Loucy (cell line): ENCODE measurements around the gene HPCA.

Experiments
- H2AFZ ChIP-seq: fragments of 200-600 bp; sonication (generic); 2 replicates; pipeline ENCODE4 v1.6.0; 2016; ENCODE audit warnings: antibody characterized with exemption, mild to moderate bottlenecking, low read length, moderate library complexity
- H3F3A ChIP-seq: fragments of 200-600 bp; 2 replicates; pipeline ENCODE4 v1.6.0; 2016; ENCODE audit warnings: antibody characterized with exemption, low read depth, mild to moderate bottlenecking
- H3K27me3 ChIP-seq: fragments of 200-600 bp; sonication (generic); 2 replicates; pipeline ENCODE4 v1.6.1; 2014; ENCODE audit warnings: low read length, mild to moderate bottlenecking; ENCODE audit not compliant: insufficient read depth, poor library complexity, severe bottlenecking
- H3K36me3 ChIP-seq: fragments of 200-600 bp; sonication (generic); 2 replicates; pipeline ENCODE4 v1.6.1; 2016; ENCODE audit warnings: low read length; ENCODE audit not compliant: insufficient read depth
- H3K4me1 ChIP-seq: fragments of 200-600 bp; sonication (generic); 2 replicates; pipeline ENCODE4 v1.5.1; 2014; ENCODE audit warnings: low read length, mild to moderate bottlenecking; ENCODE audit not compliant: insufficient read depth, poor library complexity, severe bottlenecking
- H3K4me2 ChIP-seq: fragments of 200-600 bp; sonication (generic); 2 replicates; pipeline ENCODE4 v1.6.0; 2014; ENCODE audit warnings: antibody characterized with exemption, low read length, low read depth, mild to moderate bottlenecking; ENCODE audit not compliant: poor library complexity, severe bottlenecking
- H3K4me3 ChIP-seq: fragments of 200-600 bp; sonication (generic); 2 replicates; pipeline ENCODE4 v1.5.1; 2014; ENCODE audit warnings: low read length, mild to moderate bottlenecking, mixed read lengths; ENCODE audit not compliant: poor library complexity, severe bottlenecking
- H3K79me2 ChIP-seq: fragments of 200-600 bp; sonication (generic); 2 replicates; pipeline ENCODE4 v1.6.1; 2014; ENCODE audit warnings: low read length; ENCODE audit not compliant: insufficient read depth
- H3K9ac ChIP-seq: fragments of 200-600 bp; sonication (generic); 2 replicates; pipeline ENCODE4 v1.6.0; 2014; ENCODE audit warnings: mild to moderate bottlenecking, low read depth, low read length, moderate library complexity; ENCODE audit not compliant: poor library complexity, severe bottlenecking
- H3K9me2 ChIP-seq: fragments of 200-600 bp; sonication (generic); replicated peaks from 2 replicates; pipeline ENCODE4 v1.6.1; 2016; ENCODE audit warnings: low read depth, low read length, mixed read lengths
- H3K9me3 ChIP-seq: fragments of 200-600 bp; sonication (generic); 2 replicates; pipeline ENCODE4 v1.6.1; 2014; ENCODE audit warnings: mild to moderate bottlenecking, antibody characterized with exemption, low read length, low read depth; ENCODE audit not compliant: insufficient read depth
- H4K20me1 ChIP-seq: fragments of 200-600 bp; sonication (generic); 2 replicates; pipeline ENCODE4 v1.6.0; 2014; ENCODE audit warnings: antibody characterized with exemption, low read length, mild to moderate bottlenecking; ENCODE audit not compliant: insufficient read depth, poor library complexity, severe bottlenecking
- CTCF ChIP-seq: fragments of 200-600 bp; sonication (generic); conservative IDR thresholded peaks from 2 replicates; pipeline ENCODE4 v1.5.1; 2014; ENCODE audit warnings: mild to moderate bottlenecking, antibody characterized with exemption, low read length
- EZH2phosphoT487 ChIP-seq: fragments of 200-600 bp; IDR thresholded peaks from 2 replicates; pipeline ENCODE4 v1.6.1; 2018; ENCODE audit warnings: antibody characterized with exemption, mild to moderate bottlenecking, moderate library complexity, borderline replicate concordance

The HPCA gene

GRCh38 chr1:32881871-32882850, 4.1 kb upstream of the HPCA start:
- no peaks in the 10 kb centered on the region for H3K36me3 ChIP-seq
- no peak overlapping the region for H2AFZ ChIP-seq
- H3K9ac ChIP-seq, result no peak overlapping the region
- no peaks in the 10 kb centered on the region for H3K9me3 ChIP-seq
- no peaks in the 10 kb centered on the region for H3F3A ChIP-seq
- H3K27me3 ChIP-seq, result no peaks in the 10 kb centered on the region
- no peaks in the 10 kb centered on the region for H3K4me1 ChIP-seq
- H3K79me2 ChIP-seq, result no peaks in the 10 kb centered on the region
- no peak overlapping the region for H3K4me2 ChIP-seq
- no peak for TF ChIP-seq EZH2phosphoT487
- no peak for TF ChIP-seq CTCF
- no peaks in the 10 kb centered on the region for H4K20me1 ChIP-seq
- H3K4me3 ChIP-seq, result no peak overlapping the region
- no peaks in the 10 kb centered on the region for H3K9me2 ChIP-seq

- Histone ChIP-seq H3K9ac (no peak overlapping the region), H3K4me1 (no peaks in the 10 kb centered on the region), H3K9me3 (no peaks in the 10 kb centered on the region), H3K9me2 (no peaks in the 10 kb centered on the region), H3K79me2 (no peaks in the 10 kb centered on the region), H2AFZ (no peak overlapping the region), H3K4me2 (no peak overlapping the region), H4K20me1 (no peaks in the 10 kb centered on the region), H3K36me3 (no peaks in the 10 kb centered on the region), H3K4me3 (no peak overlapping the region), H3F3A (no peaks in the 10 kb centered on the region), H3K27me3 (no peaks in the 10 kb centered on the region)
- TF ChIP-seq CTCF (no peak), EZH2phosphoT487 (no peak)
These were observed 2.8 kb upstream of the HPCA start for GRCh38 chr1:32883338-32884031.

GRCh38 chr1:32884032-32884372, 2.3 kb upstream of the HPCA start:
- H3K79me2 ChIP-seq, result no peaks in the 10 kb centered on the region
- no peaks in the 10 kb centered on the region for H3K36me3 ChIP-seq
- H3K4me1 ChIP-seq, result no peaks in the 10 kb centered on the region
- H3K4me3 ChIP-seq, result no peak overlapping the region
- H3F3A ChIP-seq, result no peaks in the 10 kb centered on the region
- no peak overlapping the region for H3K9ac ChIP-seq
- H2AFZ ChIP-seq, result no peak overlapping the region
- TF ChIP-seq EZH2phosphoT487 (no peak), CTCF (no peak)
- H3K9me3 ChIP-seq, result no peaks in the 10 kb centered on the region
- no peak overlapping the region for H3K4me2 ChIP-seq
- H4K20me1 ChIP-seq, result no peaks in the 10 kb centered on the region
- no peaks in the 10 kb centered on the region for H3K27me3 ChIP-seq
- H3K9me2 ChIP-seq, result no peaks in the 10 kb centered on the region
